Chondrocyte (in vitro differentiated cells): ENCODE data around the gene SEPTIN12. TPM values are rescaled to one million over a fixed set of nuclear protein-coding genes. Genes with fewer than 3 reads are reported as not detected.
A peak's percentile ranks its signal among the peaks of the same experiment; 100 is the strongest.

Experiments
- DNase-seq: peaks from one replicate; pipeline ENCODE4 v3.0.0; 2021; ENCODE audit warnings: mixed read lengths, low spot score
- H3K27ac Mint-ChIP-seq: one replicate; pipeline ENCODE4 v1.8.0; 2021; ENCODE audit warnings: mild to moderate bottlenecking, moderate library complexity, mixed read lengths; ENCODE audit not compliant: unreplicated experiment
- H3K27me3 Mint-ChIP-seq: 2 replicates; pipeline ENCODE4 v1.8.0; 2021; ENCODE audit warnings: low read depth, mixed read lengths
- H3K36me3 Mint-ChIP-seq: 2 replicates; pipeline ENCODE4 v1.8.0; 2021; ENCODE audit warnings: low read depth, mixed read lengths
- H3K4me1 Mint-ChIP-seq: 2 replicates; pipeline ENCODE4 v1.8.0; 2021; ENCODE audit warnings: low read depth, mild to moderate bottlenecking, mixed read lengths
- H3K4me3 Mint-ChIP-seq: one replicate; pipeline ENCODE4 v1.8.0; 2021; ENCODE audit warnings: mild to moderate bottlenecking, moderate library complexity, mixed read lengths; ENCODE audit not compliant: unreplicated experiment
- H3K9me3 Mint-ChIP-seq: 2 replicates; pipeline ENCODE4 v1.8.0; 2021; ENCODE audit warnings: low read depth, mixed read lengths
- CTCF ChIP-seq: fragments of 200-600 bp; sonication (generic); IDR thresholded peaks from 2 replicates; pipeline ENCODE4 v1.5.0; 2021; ENCODE audit warnings: antibody characterized with exemption, mild to moderate bottlenecking, moderate library complexity
- total RNA-seq: library from RNA; stranded (reverse); gene quantifications from 3 replicates; pipeline ENCODE4 v1.2.1, GENCODE V29; 2021

Gene SEPTIN12
- total RNA-seq, 1 donor from 2014 or later, result not detected

GRCh38 chr16:4775005-4775404 lies 13.1 kb downstream of the SEPTIN12 start:
- Mint-ChIP-seq H3K4me1 (no peaks in the 10 kb centered on the region), H3K27me3 (no peaks in the 10 kb centered on the region), H3K9me3 (no peaks in the 10 kb centered on the region), H3K36me3 (no peaks in the 10 kb centered on the region), H3K27ac (no peak overlapping the region), H3K4me3 (no peak overlapping the region)
- no peak for DNase-seq
- no peak for TF ChIP-seq CTCF

GRCh38 chr16:4772351-4772750 lies 15.8 kb downstream of the SEPTIN12 start:
- peaks cover 18% of the 10 kb centered on the region for H3K4me1 Mint-ChIP-seq
- TF ChIP-seq CTCF, result no peak
- H3K9me3 Mint-ChIP-seq, result no peaks in the 10 kb centered on the region
- H3K27ac Mint-ChIP-seq, result no peak overlapping the region
- no peaks in the 10 kb centered on the region for H3K27me3 Mint-ChIP-seq
- DNase-seq, result no peak
- no peaks in the 10 kb centered on the region for H3K36me3 Mint-ChIP-seq
- no peak overlapping the region for H3K4me3 Mint-ChIP-seq

GRCh38 chr16:4771646-4772045 lies 16.5 kb downstream of the SEPTIN12 start:
- Mint-ChIP-seq H3K27ac (no peak overlapping the region), H3K9me3 (no peaks in the 10 kb centered on the region), H3K4me1 (peaks cover 21% of the 10 kb centered on the region), H3K36me3 (no peaks in the 10 kb centered on the region), H3K4me3 (no peak overlapping the region), H3K27me3 (no peaks in the 10 kb centered on the region)
- DNase-seq, result no peak
- no peak for TF ChIP-seq CTCF

GRCh38 chr16:4769306-4769638 lies 18.9 kb downstream of the SEPTIN12 start:
- Mint-ChIP-seq H3K27me3 (no peaks in the 10 kb centered on the region), H3K9me3 (no peaks in the 10 kb centered on the region), H3K27ac (peak overlapping the region; percentile 53), H3K4me1 (peaks cover 29% of the 10 kb centered on the region), H3K36me3 (no peaks in the 10 kb centered on the region), H3K4me3 (peak overlapping the region; percentile 82)
- no peak for TF ChIP-seq CTCF
- DNase-seq, result no peak

GRCh38 chr16:4768549-4769305 lies 19.4 kb downstream of the SEPTIN12 start:
- Mint-ChIP-seq H3K9me3 (no peaks in the 10 kb centered on the region), H3K36me3 (peaks cover 1% of the 10 kb centered on the region), H3K4me1 (peaks cover 29% of the 10 kb centered on the region), H3K4me3 (peak overlapping the region; percentile 82), H3K27me3 (no peaks in the 10 kb centered on the region), H3K27ac (peak overlapping the region; percentile 95)
- no peak for TF ChIP-seq CTCF
- DNase-seq, result peak; percentile 98
